GM12864 (cell line): ENCODE measurements around the gene NRXN2.

Source experiments
- DNase-seq: peaks from one replicate; pipeline ENCODE4 v3.0.0-alpha.2; 2011; ENCODE audit warnings: low read depth
- H3K4me3 ChIP-seq: 2 replicates; pipeline ENCODE4 v1.5.1; 2011; ENCODE audit warnings: mild to moderate bottlenecking, low read depth, low read length, control low read depth
- TF ChIP-seq, protein P1 (sequence below): IDR thresholded peaks from 2 replicates; pipeline ENCODE4 v1.5.1; 2011; ENCODE audit warnings: low read depth, mild to moderate bottlenecking, moderate library complexity, low read length, control low read depth, inconsistent platforms; ENCODE audit errors: missing control alignments

Gene NRXN2

DNA sequence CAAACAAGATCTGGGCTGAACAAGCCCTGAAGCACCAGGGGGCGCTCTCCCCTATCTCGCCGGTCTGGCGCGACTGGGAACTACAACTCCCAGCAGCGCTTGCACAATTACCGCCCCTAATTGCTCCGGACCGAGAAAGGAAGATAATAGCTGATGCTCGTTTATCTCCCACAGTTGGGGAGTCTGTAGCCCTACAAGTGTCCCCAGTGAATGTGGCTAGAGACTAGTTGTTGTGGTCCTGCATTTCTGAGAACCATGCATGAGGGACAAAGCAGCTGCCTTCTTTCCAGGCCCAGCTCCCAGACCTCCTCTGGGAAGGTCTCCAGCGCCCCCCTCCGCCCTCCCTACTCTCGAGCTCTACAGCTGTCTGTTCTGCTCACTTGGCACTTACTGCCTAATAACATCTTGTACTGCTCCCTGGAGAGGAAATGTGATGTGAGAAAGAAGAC is 34.4 kb downstream of the NRXN2 start:
- DNase-seq, result peak; percentile 55
- TF ChIP-seq, protein P1, sequence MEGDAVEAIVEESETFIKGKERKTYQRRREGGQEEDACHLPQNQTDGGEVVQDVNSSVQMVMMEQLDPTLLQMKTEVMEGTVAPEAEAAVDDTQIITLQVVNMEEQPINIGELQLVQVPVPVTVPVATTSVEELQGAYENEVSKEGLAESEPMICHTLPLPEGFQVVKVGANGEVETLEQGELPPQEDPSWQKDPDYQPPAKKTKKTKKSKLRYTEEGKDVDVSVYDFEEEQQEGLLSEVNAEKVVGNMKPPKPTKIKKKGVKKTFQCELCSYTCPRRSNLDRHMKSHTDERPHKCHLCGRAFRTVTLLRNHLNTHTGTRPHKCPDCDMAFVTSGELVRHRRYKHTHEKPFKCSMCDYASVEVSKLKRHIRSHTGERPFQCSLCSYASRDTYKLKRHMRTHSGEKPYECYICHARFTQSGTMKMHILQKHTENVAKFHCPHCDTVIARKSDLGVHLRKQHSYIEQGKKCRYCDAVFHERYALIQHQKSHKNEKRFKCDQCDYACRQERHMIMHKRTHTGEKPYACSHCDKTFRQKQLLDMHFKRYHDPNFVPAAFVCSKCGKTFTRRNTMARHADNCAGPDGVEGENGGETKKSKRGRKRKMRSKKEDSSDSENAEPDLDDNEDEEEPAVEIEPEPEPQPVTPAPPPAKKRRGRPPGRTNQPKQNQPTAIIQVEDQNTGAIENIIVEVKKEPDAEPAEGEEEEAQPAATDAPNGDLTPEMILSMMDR, result peak; percentile 96
- H3K4me3 ChIP-seq, result peak overlapping the region; percentile 1

DNA sequence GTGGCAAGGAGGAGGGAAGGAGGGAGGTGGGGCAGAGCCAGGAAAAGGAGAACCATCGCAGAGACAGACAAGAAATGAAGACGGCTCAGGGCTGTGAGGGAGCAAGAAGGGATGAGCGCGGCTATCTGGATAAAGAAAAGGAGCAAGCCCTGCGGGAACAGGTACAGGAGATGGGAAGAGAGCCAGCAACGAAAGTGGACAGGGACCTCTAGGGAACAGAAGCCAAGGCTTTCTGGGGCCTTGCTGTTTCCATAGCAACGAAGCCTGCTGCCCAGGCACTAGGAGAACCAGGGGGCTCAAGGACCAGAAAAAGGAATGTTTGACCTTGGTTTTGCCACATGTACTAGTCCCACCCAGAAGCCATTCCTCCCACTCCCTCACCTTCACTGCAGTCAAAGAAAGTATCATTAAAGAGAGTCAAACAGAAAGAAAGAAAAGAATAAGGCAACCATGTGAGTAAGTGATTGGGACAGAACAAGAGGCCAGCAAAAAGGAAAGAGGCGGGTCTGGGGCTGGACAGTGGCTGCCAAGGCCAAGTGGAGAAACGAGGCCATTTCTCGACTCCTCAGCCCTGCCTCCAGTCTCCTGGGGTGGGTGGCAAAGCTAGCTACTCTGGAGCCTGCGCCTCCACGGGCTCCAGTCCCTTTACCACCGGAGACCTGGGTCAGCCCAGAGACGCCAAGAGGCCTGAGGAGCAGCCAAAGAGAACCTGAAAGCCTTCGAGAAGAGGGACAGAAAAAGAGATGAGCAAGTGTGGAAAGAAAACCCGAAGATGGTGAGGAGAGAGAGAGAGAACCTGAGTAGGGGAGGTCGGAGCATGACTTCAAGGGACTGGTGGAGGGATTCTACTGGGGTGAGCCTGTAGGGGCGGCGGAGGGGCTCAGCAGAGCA is 35.1 kb downstream of the NRXN2 start:
- TF ChIP-seq, protein P1, result no peak
- no peak overlapping the region for H3K4me3 ChIP-seq
- DNase-seq, result no peak

DNA sequence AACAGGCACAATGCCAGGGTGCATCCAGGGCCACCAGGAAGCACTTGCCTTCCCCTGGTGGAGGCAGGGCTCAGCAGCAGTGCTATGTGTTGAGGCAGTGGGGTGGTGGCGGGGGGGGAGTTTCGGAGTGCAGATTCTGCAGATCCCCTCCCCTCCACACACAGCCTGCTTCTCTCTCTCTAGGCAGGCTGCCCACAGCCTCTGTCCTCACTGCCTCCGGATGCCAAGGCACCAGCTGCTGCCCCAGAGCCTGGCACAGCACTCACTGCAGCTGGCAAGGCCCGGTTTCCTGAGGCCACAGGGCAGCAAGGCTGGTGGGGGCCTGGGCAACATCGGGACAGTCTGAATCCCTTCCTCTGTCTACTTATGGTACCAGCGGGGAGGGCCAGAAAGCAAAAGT is 35.8 kb downstream of the NRXN2 start:
- DNase-seq, result no peak
- TF ChIP-seq, protein P1, result no peak
- no peak overlapping the region for H3K4me3 ChIP-seq

DNA sequence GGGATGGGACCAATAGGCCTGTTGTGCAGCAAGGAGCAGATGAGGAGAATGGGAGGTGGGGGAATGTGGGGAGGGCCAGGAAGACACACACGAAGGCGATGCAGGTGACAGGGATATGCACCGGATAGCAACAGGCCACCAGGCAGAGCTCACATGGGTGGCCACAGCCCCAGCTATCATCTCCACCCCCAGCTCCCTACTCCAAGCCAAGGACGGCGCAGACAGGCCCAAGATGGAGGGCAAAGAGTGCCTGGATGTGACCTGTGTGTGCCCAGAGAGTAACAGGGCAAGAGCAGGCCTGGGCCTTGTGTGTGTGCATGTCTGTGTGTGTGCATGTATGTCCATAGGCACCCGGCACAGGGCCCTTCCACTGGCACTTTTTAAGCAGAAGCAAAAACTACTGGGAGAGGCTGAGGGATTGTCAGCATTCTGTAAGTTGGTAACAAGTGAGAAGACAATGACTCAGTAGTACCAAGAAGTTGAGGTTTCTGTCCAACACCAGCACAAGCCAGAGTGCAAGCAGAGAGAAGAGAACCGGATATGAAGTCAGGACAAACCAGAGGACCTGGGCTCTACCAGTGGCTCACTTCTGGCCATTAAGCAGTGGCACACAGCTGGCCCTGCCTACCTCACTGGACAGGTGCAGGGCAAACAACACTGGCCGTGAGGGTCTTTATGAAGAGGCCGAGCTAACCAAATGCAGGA is 36.4 kb downstream of the NRXN2 start:
- TF ChIP-seq, protein P1, result no peak
- no peak for DNase-seq

DNA sequence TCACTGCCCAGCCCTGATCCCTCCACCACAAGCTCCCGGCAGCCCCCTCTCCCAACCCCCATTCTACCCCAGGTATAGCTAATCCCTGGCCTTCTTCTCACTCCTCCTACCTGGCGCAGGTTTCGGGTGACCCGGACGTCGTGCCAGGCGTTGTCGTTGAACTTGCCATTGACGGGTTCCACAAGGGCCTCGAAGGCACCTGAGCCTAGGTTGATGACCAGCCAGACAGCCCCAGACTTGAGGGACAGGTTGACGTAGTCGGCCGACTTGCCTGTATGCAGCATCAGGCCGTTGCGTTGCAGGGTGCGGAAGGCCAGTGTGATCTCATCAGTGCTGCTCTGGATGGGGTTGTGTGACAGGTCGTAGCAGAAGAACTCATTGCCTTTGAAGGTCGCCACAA is 37.5 kb downstream of the NRXN2 start:
- TF ChIP-seq, protein P1, result no peak
- H3K4me3 ChIP-seq, result no peak overlapping the region
- DNase-seq, result no peak

More for the DNA sequence above, 36.4 kb downstream of the NRXN2 start:
- no peak overlapping the region for H3K4me3 ChIP-seq

DNA sequence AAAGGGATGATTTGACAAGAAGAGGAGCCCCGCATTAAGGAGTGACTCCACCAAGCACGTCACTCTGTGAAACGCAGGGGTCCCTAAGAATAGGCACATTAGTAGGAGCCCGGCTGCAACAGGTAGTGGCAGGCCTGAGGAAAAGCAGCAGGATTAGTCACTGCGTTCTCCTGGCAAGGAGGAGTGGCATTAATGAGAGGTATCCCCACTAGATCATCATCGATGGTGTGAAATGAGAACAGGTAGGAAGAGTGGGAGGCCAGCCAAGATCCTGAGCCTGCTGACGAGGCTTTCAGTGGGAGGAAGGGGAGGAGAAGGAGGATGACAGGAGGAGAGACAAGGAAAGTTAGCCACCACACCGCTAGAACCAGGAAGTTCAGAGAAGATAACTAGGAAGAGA is 38.6 kb downstream of the NRXN2 start:
- TF ChIP-seq, protein P1, result no peak
- no peak for DNase-seq
- no peak overlapping the region for H3K4me3 ChIP-seq

DNA sequence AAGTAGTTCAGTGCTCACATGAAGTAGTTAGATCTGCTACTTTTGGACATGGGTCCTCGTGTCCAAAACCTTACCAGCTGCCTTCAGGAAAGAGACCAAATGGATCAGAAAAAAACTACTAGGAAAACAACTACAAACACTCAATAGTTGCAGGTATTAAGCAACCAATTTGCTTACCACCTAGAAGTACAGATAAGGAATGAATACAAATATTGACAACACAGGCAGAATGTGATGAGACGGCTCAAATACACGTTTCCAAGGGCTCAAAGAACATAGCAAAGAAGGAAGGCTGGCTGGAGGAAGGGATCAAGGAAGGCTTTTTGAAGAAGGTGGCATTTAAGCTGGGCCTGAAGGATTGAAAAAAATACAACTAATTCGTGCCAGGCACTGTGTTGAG is 41.8 kb downstream of the NRXN2 start:
- TF ChIP-seq, protein P1, result no peak
- H3K4me3 ChIP-seq, result no peak overlapping the region
- DNase-seq, result no peak
